ENCODE data around the gene MRO.
"Not testable (repeated sequence)": the region's sequence is repeated elsewhere in the genome, so short reads cannot be mapped to it uniquely, and the experiment has no call there.

The MRO gene

GRCh38 chr18:50790948-50791347 lies 28.9 kb downstream of the MRO start:
- no peak for DNase-seq (ENCODE audit: low read depth)
- no peak overlapping the region for H3K4me3 ChIP-seq (ENCODE audit: control insufficient read depth, low read depth, low read length)
- no peak for TF ChIP-seq CTCF (IDR thresholded peaks at IDR 0.05; ENCODE audit: control insufficient read depth, insufficient read depth, low read depth, low read length, missing control alignments)

- no peak for DNase-seq (ENCODE audit: low read depth)
- no peak for TF ChIP-seq CTCF (IDR thresholded peaks at IDR 0.05; ENCODE audit: control insufficient read depth, insufficient read depth, low read depth, low read length, missing control alignments)
- no peak overlapping the region for H3K4me3 ChIP-seq (ENCODE audit: control insufficient read depth, low read depth, low read length)
Measured at GRCh38 chr18:50790241-50790640, 29.6 kb downstream of the MRO start.

- no peak for TF ChIP-seq CTCF (IDR thresholded peaks at IDR 0.05; ENCODE audit: control insufficient read depth, insufficient read depth, low read depth, low read length, missing control alignments)
- H3K4me3 ChIP-seq (ENCODE audit: control insufficient read depth, low read depth, low read length): no peak overlapping the region
- DNase-seq (ENCODE audit: low read depth): no peak
Measured at GRCh38 chr18:50788284-50788683, 31.5 kb downstream of the MRO start.

GRCh38 chr18:50786864-50787263 lies 33.0 kb downstream of the MRO start:
- no peak overlapping the region for H3K4me3 ChIP-seq (ENCODE audit: control insufficient read depth, low read depth, low read length)
- DNase-seq (ENCODE audit: low read depth): no peak
- no peak for TF ChIP-seq CTCF (IDR thresholded peaks at IDR 0.05; ENCODE audit: control insufficient read depth, insufficient read depth, low read depth, low read length, missing control alignments)

GRCh38 chr18:50783553-50783952 lies 36.3 kb downstream of the MRO start:
- DNase-seq (ENCODE audit: low read depth): no peak
- no peak overlapping the region for H3K4me3 ChIP-seq (ENCODE audit: control insufficient read depth, low read depth, low read length)
- TF ChIP-seq CTCF (IDR thresholded peaks at IDR 0.05; ENCODE audit: control insufficient read depth, insufficient read depth, low read depth, low read length, missing control alignments): no peak

GRCh38 chr18:50779021-50779420 lies 40.8 kb downstream of the MRO start:
- H3K4me3 ChIP-seq (ENCODE audit: control insufficient read depth, low read depth, low read length): not testable (repeated sequence)

GRCh38 chr18:50776383-50776782 lies 43.4 kb downstream of the MRO start:
- TF ChIP-seq CTCF (IDR thresholded peaks at IDR 0.05; ENCODE audit: control insufficient read depth, insufficient read depth, low read depth, low read length, missing control alignments): no peak
- no peak for DNase-seq (ENCODE audit: low read depth)

More at GRCh38 chr18:50779021-50779420, 40.8 kb downstream of the MRO start:
- DNase-seq (ENCODE audit: low read depth): not testable (repeated sequence)

More at GRCh38 chr18:50776383-50776782, 43.4 kb downstream of the MRO start:
- no peak overlapping the region for H3K4me3 ChIP-seq (ENCODE audit: control insufficient read depth, low read depth, low read length)
